GM18502 (cell line): ENCODE data around the gene KISS1.

Source experiments
- ATAC-seq: cut with Tn5 transposase; IDR thresholded peaks from one replicate; pipeline ENCODE4 v1.9.1; 2021; ENCODE audit warnings: mild to moderate bottlenecking; ENCODE audit not compliant: unreplicated experiment, poor library complexity

KISS1 gene

GRCh38 chr1:204219971-204220616 lies 23.8 kb upstream of the KISS1 start:
- no peak for ATAC-seq

GRCh38 chr1:204218552-204218951 lies 22.3 kb upstream of the KISS1 start:
- no peak for ATAC-seq

GRCh38 chr1:204217648-204218000 lies 21.3 kb upstream of the KISS1 start:
- ATAC-seq, result no peak

GRCh38 chr1:204216880-204217647 lies 20.8 kb upstream of the KISS1 start:
- no peak for ATAC-seq

GRCh38 chr1:204216236-204216635 lies 19.9 kb upstream of the KISS1 start:
- no peak for ATAC-seq

GRCh38 chr1:204213668-204214662 lies 17.7 kb upstream of the KISS1 start, which contains the start of gene GOLT1A:
TSS of gene GOLT1A (minus strand) at chr1:204213988. CDS start at chr1:204213906, 82 bp downstream.
- ATAC-seq, result no peak

- no peak for ATAC-seq
Measured at GRCh38 chr1:204212715-204213114, 16.4 kb upstream of the KISS1 start.

- ATAC-seq, result no peak
Measured at GRCh38 chr1:204211046-204211445, 14.8 kb upstream of the KISS1 start.

- no peak for ATAC-seq
Measured at GRCh38 chr1:204207136-204207616, 10.9 kb upstream of the KISS1 start.

GRCh38 chr1:204206121-204206520 lies 9.8 kb upstream of the KISS1 start:
- ATAC-seq, result no peak

- no peak for ATAC-seq
Measured at GRCh38 chr1:204205486-204205885, 9.2 kb upstream of the KISS1 start.

- ATAC-seq, result no peak
Measured at GRCh38 chr1:204204944-204205343, 8.7 kb upstream of the KISS1 start.

- ATAC-seq, result no peak
Measured at GRCh38 chr1:204203206-204203767, 7.0 kb upstream of the KISS1 start.

- no peak for ATAC-seq
Measured at GRCh38 chr1:204202481-204202880, 6.2 kb upstream of the KISS1 start.

GRCh38 chr1:204201348-204202040 lies 5.2 kb upstream of the KISS1 start:
- no peak for ATAC-seq

GRCh38 chr1:204199579-204199978 lies 3.3 kb upstream of the KISS1 start:
- ATAC-seq, result no peak

GRCh38 chr1:204198348-204199340 lies 2.4 kb upstream of the KISS1 start:
- ATAC-seq, result no peak

- no peak for ATAC-seq
Measured at GRCh38 chr1:204197068-204197467, 777 bp upstream of the KISS1 start.
